GM18498 (cell line): Measurements from ENCODE around the gene EGLN1.
"Not testable (repeated sequence)": the region's sequence is repeated elsewhere in the genome, so short reads cannot be mapped to it uniquely, and the experiment has no call there.

Experiments
- ATAC-seq: cut with Tn5 transposase; IDR thresholded peaks from one replicate; pipeline ENCODE4 v1.9.1; 2021; ENCODE audit warnings: mild to moderate bottlenecking, moderate library complexity; ENCODE audit not compliant: unreplicated experiment

The EGLN1 gene

DNA sequence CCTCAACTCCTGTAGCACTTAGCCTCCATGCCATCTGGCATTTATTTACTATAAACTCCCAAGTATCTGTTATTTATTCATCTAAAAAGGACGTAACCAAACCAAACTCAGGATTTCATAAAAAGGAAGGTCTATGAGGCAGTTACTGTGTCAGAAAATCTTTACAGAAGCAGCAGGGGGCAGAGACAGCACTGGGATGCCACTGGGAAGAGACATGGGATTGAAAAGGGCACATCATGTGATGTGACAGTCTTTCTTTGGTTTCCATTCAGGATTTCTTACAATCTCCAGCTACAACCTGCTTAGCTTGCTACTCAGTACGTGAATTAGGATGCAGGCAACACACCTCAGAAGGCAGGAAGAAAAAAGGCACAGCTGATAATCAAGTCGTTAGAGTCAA is 52.8 kb downstream of the EGLN1 start:
- ATAC-seq: no peak

GRCh38 chr1:231364192-231364591 is 57.9 kb downstream of the EGLN1 start:
- no peak for ATAC-seq

- ATAC-seq: no peak
Measured at GRCh38 chr1:231363624-231364023, 58.5 kb downstream of the EGLN1 start.

GRCh38 chr1:231362325-231362724 is 59.8 kb downstream of the EGLN1 start:
- no peak for ATAC-seq

GRCh38 chr1:231359113-231359512 is 63.0 kb downstream of the EGLN1 start:
- ATAC-seq: no peak

DNA sequence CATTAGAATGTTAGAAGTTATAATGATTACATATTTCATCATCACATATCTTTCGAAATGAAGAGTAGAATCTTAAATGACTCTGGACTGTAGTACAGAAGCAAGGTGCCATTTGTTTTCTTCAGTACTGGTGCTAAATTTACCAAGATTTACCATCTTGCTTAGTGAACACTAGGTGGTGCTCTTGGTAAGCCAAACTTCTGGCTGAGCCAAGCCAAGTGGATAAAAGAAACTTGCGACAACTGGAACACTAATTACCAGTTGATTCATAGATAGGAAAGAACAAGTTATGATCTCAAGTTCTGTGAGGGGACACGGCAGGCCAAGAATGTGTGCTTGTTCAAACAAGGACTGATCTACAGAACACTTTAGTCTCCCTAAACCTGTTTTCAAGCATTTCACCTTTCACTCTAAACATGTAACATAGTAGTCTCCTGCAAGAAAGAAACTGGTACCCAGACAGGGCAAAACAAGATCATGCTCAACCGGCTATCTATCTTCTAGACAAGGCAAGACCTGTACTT is 64.2 kb downstream of the EGLN1 start:
- ATAC-seq: peak; percentile 87

DNA sequence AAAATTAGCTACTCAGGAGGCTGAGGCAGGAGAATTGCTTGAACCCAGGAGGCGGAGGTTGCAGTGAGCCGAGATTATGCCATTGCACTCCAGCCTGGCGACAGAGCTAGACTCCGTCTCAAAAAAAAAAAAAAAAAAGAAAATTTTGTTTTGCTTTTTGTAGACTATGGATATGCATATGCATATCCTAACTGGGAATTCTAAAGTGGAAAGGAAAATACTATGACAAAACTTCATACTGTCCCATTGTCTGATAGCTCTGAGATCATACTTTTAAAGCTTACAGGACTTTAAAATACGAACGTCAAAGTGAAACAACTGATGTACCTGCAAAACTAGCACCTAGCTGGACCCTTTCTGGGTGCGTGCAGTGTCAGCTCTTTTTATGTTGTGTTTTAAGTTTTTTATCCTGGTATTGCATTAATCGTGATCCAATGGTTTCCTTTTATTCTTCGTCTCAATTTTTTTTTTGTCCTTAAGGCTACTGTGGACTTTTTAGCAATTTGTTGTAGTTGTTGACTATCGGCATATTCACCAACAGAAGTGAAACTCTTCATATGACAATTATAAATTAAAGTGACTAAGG is 64.8 kb downstream of the EGLN1 start:
- ATAC-seq: peak; percentile 12

- ATAC-seq: no peak
Measured at GRCh38 chr1:231355171-231355570, 66.9 kb downstream of the EGLN1 start.

GRCh38 chr1:231354330-231355020 is 67.6 kb downstream of the EGLN1 start:
- no peak for ATAC-seq

DNA sequence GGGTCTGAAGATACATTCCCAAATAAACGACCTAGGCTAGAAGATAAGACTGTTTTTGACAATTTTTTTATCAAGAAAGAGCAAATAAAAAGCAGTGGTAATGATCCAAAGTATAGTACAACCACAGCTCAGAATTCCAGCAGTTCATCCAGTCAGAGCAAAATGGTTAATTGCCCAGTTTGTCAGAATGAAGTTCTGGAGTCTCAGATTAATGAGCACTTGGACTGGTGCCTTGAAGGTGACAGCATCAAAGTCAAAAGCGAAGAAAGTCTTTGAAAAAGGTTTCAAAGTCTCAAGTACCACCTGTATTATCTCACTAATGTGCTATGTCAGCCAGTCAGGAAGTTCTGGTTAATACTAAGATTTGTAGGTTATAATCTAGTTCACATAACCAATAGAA is 69.0 kb downstream of the EGLN1 start:
- ATAC-seq: no peak

DNA sequence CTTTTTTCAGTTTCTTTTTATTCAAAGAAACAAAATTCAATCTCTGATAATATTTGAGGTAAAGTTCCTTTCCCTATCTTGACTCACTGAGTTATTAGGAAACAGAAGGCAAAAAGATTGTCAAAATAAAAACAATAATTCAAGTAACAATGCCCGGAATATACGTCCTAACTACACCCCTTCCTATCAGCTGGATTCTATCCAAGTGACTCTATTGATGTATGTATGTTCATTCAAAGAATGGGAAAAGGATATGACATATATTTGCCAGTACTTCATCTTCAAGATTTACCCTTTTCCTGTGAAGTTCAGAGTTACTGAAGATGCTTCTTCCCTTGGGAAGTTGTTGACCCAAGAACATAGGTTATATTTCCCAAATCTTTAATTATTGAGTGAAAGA is 70.3 kb downstream of the EGLN1 start:
- no peak for ATAC-seq

GRCh38 chr1:231348856-231349255 is 73.2 kb downstream of the EGLN1 start:
- ATAC-seq: not testable (repeated sequence)

GRCh38 chr1:231348442-231348841 is 73.6 kb downstream of the EGLN1 start:
- no peak for ATAC-seq

DNA sequence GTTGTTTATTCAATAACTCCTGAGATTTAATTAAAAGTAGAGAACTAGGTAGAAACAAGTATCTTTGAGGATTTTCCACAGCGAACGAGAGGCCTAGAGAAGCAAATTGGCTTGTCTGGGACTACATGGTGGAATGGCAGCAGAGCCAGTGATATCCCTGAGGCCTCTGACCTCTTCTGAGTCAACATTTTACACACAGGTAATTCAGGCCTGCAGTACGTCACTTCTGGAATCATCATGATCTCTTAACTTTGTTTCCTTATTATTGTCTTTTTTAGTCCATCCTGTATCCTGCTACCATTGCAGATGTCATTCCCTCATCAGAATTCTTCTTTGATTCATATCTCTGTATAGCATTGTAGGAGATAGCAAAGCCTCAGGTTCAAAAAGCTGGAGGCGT is 74.1 kb downstream of the EGLN1 start:
- no peak for ATAC-seq

GRCh38 chr1:231340328-231341013 is 81.6 kb downstream of the EGLN1 start:
- no peak for ATAC-seq

DNA sequence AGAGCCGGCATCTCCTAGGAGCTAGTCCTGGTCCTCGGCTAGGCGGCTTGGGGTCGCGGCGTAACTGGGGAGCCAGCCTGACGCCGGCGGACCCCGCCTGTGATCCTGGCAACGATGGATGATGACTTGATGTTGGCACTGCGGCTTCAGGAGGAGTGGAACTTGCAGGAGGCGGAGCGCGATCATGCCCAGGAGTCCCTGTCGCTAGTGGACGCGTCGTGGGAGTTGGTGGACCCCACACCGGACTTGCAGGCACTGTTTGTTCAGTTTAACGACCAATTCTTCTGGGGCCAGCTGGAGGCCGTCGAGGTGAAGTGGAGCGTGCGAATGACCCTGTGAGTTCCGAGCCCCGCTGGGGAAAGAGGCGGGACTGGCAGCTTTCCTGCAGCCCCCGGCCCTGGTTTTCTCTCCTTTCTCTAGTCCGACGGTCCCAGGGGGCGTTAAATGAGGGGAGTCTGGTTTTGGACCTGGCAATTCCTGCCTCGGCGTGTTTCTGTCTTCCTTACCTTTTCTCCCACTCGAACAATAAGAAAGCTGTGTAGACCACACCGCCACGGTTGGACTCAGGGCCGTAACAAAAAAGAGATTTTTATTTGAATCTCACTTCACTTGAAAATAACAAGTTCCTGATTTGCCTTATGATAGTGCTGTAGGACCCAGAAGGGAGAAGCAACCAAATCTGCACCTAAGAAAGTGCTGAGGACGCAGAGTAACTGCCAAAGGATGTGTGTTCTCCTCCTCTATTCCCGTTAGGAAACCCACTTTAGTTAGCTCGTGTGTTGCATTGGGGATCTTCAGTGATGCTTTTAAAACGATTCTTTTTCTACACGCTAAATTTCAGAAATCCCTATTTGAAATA is 83.6 kb downstream of the EGLN1 start, which contains the start of gene SPRTN:
Gene SPRTN, plus strand, starts transcription at position 24 of the 859 bp plus-strand sequence. Its CDS starts 91 bp downstream, at position 115.
- ATAC-seq: peak; percentile 10

DNA sequence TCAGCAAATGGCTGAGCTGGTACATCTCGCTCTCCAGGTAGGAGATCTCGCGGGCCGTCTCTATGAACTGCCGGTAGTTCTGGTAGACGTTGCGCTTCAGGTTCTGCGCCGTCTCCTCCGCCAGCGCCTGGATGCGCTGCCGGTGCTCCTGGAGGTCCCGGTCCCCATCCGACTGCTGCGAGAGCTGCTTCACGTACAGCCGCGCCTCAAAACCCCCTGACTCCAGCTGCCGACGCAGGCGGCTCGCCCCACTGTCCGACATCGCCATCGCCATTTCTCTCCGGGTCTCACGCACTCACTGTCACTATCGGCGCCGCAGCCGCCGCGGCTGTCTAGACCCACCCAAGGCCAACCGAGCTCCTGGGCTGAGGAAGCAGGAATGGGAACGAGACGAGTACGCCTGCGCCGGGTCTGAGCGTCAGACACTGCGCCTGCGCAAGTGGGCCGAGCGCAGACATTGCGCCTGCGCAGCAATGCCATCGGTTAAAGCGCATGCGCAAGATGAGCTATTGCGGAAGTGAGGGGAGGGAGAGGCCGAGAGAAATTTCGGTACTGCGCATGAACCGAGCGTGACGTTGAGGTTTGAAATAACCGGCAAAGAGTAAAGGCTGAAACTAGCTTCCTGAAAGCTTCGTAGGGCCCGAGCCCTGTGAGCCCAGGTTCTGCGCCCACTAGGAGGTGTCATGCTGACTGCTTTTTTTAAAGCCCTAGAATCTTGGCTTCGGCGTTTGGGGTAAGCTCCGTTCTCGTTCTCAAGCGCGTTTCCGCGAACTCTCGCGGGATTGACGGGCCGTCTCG is 84.4 kb downstream of the EGLN1 start, which contains the start of gene EXOC8:
Gene EXOC8, minus strand, starts transcription at position 381 of the 798 bp plus-strand sequence. Its CDS starts 107 bp downstream, at position 274.
- peak; percentile 76 for ATAC-seq

DNA sequence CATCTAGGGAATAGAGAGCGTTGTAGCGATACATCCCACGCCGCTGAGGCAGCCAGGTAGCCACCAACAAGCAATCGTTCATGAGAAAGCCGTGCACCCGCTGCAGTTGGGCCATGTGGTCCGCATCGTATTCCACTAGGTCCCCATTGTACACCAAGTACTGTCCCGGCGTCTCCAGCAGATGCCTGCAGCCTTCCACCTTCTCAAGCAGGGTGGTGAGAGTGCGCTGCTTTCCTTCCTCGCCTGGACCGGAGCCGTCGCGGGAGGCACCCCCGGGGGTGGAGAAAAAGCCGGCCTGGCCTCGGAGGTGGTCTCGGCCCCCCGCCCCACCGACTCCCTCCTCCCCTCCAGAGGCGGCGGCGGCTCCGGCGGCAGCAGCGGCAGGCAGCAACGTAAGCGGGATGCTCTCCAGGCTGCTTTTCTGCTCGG is 85.0 kb downstream of the EGLN1 start:
- peak; percentile 1 for ATAC-seq

DNA sequence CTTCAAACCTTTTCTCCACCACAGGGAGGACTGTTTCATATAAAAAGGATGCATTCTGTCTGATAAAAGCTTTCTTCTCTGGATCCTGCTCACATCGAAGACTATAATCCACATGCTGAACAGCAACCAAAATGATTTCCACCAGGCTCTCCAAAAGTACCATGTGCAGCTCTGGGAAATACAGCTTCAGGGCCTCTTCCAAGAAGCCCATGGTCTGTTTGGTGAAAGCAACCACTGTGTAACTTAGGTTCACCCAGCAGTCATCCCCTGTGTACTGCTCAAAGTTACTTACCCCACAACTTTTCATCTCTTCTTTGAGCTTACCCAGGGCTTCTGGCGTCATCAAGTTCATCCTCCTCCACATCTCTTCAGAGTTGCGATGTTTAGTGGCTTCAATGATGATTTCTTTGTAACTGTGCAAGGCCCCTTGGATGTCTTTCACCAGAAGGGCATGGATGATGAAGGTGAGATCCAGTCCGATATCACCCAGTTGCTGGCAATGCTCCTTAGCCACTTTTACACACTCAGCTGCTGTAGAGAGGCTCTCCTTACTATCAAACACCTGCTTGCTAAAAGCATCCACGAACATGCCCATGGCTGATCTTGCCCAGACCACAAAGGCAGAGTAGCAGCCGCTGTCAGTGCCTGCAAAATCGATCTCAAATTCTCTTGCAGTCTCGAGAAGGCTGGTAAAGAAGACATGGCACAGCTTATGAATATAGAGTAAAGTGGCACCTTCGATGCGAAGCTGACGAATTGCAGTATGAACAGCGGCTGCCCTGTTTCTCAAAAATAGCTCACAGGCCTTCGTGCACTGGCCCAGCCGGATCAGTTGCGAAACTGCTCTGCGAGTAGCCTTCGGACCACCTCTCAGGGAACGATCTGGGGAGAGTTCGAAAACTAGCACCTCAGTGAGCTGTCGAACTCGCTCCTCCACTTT is 86.2 kb downstream of the EGLN1 start:
- ATAC-seq: no peak
